ENCODE data around the gene SYTL1.

Gene SYTL1

GRCh38 chr1:27346357-27346756 lies 4.5 kb downstream of the SYTL1 start:
- no peak for DNase-seq (ENCODE audit: low read depth)
- no peak for TF ChIP-seq CTCF (IDR thresholded peaks at IDR 0.05; ENCODE audit: insufficient read depth, low read depth, low read length, missing control alignments)
- no peak overlapping the region for H3K4me3 ChIP-seq (ENCODE audit: low read length)

GRCh38 chr1:27346991-27347624 lies 5.3 kb downstream of the SYTL1 start:
- peak; percentile 61 for DNase-seq (ENCODE audit: low read depth)
- H3K4me3 ChIP-seq (ENCODE audit: low read length) = no peak overlapping the region
- TF ChIP-seq CTCF (IDR thresholded peaks at IDR 0.05; ENCODE audit: insufficient read depth, low read depth, low read length, missing control alignments) = no peak

- TF ChIP-seq CTCF (IDR thresholded peaks at IDR 0.05; ENCODE audit: insufficient read depth, low read depth, low read length, missing control alignments) = no peak
- peak; percentile 88 for DNase-seq (ENCODE audit: low read depth)
- no peak overlapping the region for H3K4me3 ChIP-seq (ENCODE audit: low read length)
These were observed 7.3 kb downstream of the SYTL1 start for GRCh38 chr1:27348861-27349783.

GRCh38 chr1:27349784-27350662 lies 8.2 kb downstream of the SYTL1 start:
- DNase-seq (ENCODE audit: low read depth) = peak; percentile 54
- no peak overlapping the region for H3K4me3 ChIP-seq (ENCODE audit: low read length)
- no peak for TF ChIP-seq CTCF (IDR thresholded peaks at IDR 0.05; ENCODE audit: insufficient read depth, low read depth, low read length, missing control alignments)

- H3K4me3 ChIP-seq (ENCODE audit: low read length) = no peak overlapping the region
- no peak for TF ChIP-seq CTCF (IDR thresholded peaks at IDR 0.05; ENCODE audit: insufficient read depth, low read depth, low read length, missing control alignments)
- DNase-seq (ENCODE audit: low read depth) = no peak
These were observed 9.1 kb downstream of the SYTL1 start for GRCh38 chr1:27350663-27351540.

All from epithelial cell of esophagus (primary cell).